IMR-90 (cell line): Measurements from ENCODE around the gene KCNJ1. TPM values are rescaled to one million over a fixed set of nuclear protein-coding genes. Genes with fewer than 3 reads are reported as not detected.

ENCODE experiments used
- ATAC-seq: fragments of 200-7000 bp; cut with Tn5 transposase; 2 replicates; pipeline ENCODE4 v1.9.1; 2020; ENCODE audit warnings: low read depth, mild to moderate bottlenecking, moderate library complexity
- BruUV-seq: library from RNA; stranded (reverse); fragments of 400-500 nt; replicated peaks from 2 replicates; lab custom pipeline; 2021; lab: Mats Ljungman, UMichigan
- CTCF ChIA-PET: fragments of 300-600 bp; formaldehyde crosslinking; extraction: SDS; loops from one replicate; lab custom pipeline; 2021; ENCODE audit warnings: antibody characterized with exemption; lab: Yijun Ruan, JAX
- POLR2A ChIA-PET: fragments of 300-600 bp; sonication (Branson Sonifier 250); formaldehyde crosslinking; loops from one replicate; lab custom pipeline; 2022; ENCODE audit warnings: antibody characterized with exemption; ENCODE audit not compliant: unreplicated experiment; lab: Charles Lee
- DNase-seq: peaks from one replicate; pipeline ENCODE4 v3.0.0; 2013
- H2AFZ ChIP-seq: replicated peaks from 2 replicates; pipeline ENCODE3; 2013; ENCODE audit warnings: low read length, mild to moderate bottlenecking; ENCODE audit not compliant: poor library complexity
- H2AK5ac ChIP-seq: 2 replicates; pipeline ENCODE4 v1.6.1; 2013; ENCODE audit warnings: low read depth, low read length, inconsistent platforms
- H2AK9ac ChIP-seq: replicated peaks from 2 replicates; pipeline ENCODE3; 2013; ENCODE audit warnings: mild to moderate bottlenecking, low read depth, low read length, moderate library complexity; ENCODE audit not compliant: poor library complexity
- H2BK120ac ChIP-seq: 2 replicates; pipeline ENCODE4 v1.6.1; 2013; ENCODE audit warnings: low read depth, low read length, inconsistent platforms
- H2BK15ac ChIP-seq: 3 replicates; pipeline ENCODE4 v1.6.1; 2013; ENCODE audit warnings: low read depth, low read length, inconsistent platforms
- H2BK20ac ChIP-seq: 2 replicates; pipeline ENCODE4 v1.6.1; 2013; ENCODE audit warnings: low read depth, mild to moderate bottlenecking, inconsistent platforms, low read length, moderate library complexity
- H2BK5ac ChIP-seq: 2 replicates; pipeline ENCODE4 v1.6.1; 2013; ENCODE audit warnings: mild to moderate bottlenecking, low read depth, low read length, inconsistent platforms; ENCODE audit not compliant: poor library complexity, severe bottlenecking
- H3K14ac ChIP-seq: replicated peaks from 2 replicates; pipeline ENCODE4 v1.6.1; 2013; ENCODE audit warnings: low read depth, low read length, inconsistent platforms
- H3K18ac ChIP-seq: 2 replicates; pipeline ENCODE4 v1.6.1; 2013; ENCODE audit warnings: low read depth, low read length, control low read depth
- H3K23ac ChIP-seq: 2 replicates; pipeline ENCODE4 v1.6.1; 2013; ENCODE audit warnings: low read depth, low read length, inconsistent platforms
- H3K27ac ChIP-seq: 2 replicates; pipeline ENCODE4 v1.5.1; 2013; ENCODE audit warnings: mild to moderate bottlenecking, control low read depth, low read length; ENCODE audit not compliant: insufficient read depth
- H3K27me3 ChIP-seq: 2 replicates; pipeline ENCODE4 v1.6.1; 2013; ENCODE audit warnings: low read length; ENCODE audit not compliant: control insufficient read depth, insufficient read depth
- H3K36me3 ChIP-seq: 2 replicates; pipeline ENCODE4 v1.6.1; 2013; ENCODE audit warnings: low read length, mixed read lengths; ENCODE audit not compliant: control insufficient read depth, insufficient read depth
- H3K4ac ChIP-seq: 2 replicates; pipeline ENCODE4 v1.6.1; 2013; ENCODE audit warnings: low read depth, low read length, inconsistent platforms
- H3K4me1 ChIP-seq: 2 replicates; pipeline ENCODE4 v1.6.1; 2013; ENCODE audit warnings: low read length, mixed read lengths; ENCODE audit not compliant: control insufficient read depth, insufficient read depth
- H3K4me2 ChIP-seq: 2 replicates; pipeline ENCODE4 v1.6.1; 2013; ENCODE audit warnings: low read depth, mild to moderate bottlenecking, control low read depth, low read length, moderate library complexity
- H3K4me3 ChIP-seq: 2 replicates; pipeline ENCODE4 v1.5.1; 2013; ENCODE audit warnings: low read depth, mild to moderate bottlenecking, control low read depth, low read length, moderate library complexity; ENCODE audit not compliant: insufficient read depth
- H3K56ac ChIP-seq: 2 replicates; pipeline ENCODE4 v1.6.1; 2013; ENCODE audit warnings: low read length, inconsistent platforms; ENCODE audit not compliant: insufficient read depth; ENCODE audit errors: extremely low read depth
- H3K79me1 ChIP-seq, 2 experiments: 2 replicates each; pipeline ENCODE4 v1.6.1; 2013; ENCODE audit warnings: low read length in 2 of 2, inconsistent platforms in 1 of 2, low read depth in 1 of 2
- H3K9ac ChIP-seq: 2 replicates; pipeline ENCODE4 v1.6.1; 2013; ENCODE audit warnings: low read depth, low read length, control low read depth
- H3K9me1 ChIP-seq: 2 replicates; pipeline ENCODE4 v1.6.1; 2013; ENCODE audit warnings: low read length, inconsistent platforms; ENCODE audit not compliant: insufficient read depth
- H3K9me3 ChIP-seq: 2 replicates; pipeline ENCODE4 v1.6.1; 2013; ENCODE audit warnings: low read length; ENCODE audit not compliant: control insufficient read depth, insufficient read depth
- H4K20me1 ChIP-seq: 2 replicates; pipeline ENCODE4 v1.6.1; 2013; ENCODE audit warnings: low read length, inconsistent platforms; ENCODE audit not compliant: insufficient read depth
- H4K5ac ChIP-seq: 2 replicates; pipeline ENCODE4 v1.6.1; 2013; ENCODE audit warnings: mild to moderate bottlenecking, low read depth, low read length, control low read depth
- H4K8ac ChIP-seq, 2 experiments: 2 replicates each; pipeline ENCODE4 v1.6.1; 2013; ENCODE audit warnings: low read depth in 2 of 2, low read length in 2 of 2, control low read depth in 1 of 2, inconsistent platforms in 1 of 2
- H4K91ac ChIP-seq: 2 replicates; pipeline ENCODE4 v1.6.1; 2013; ENCODE audit warnings: low read depth, low read length, inconsistent platforms; ENCODE audit not compliant: insufficient read depth
- BHLHE40 ChIP-seq: fragments of 150-350 bp; IDR thresholded peaks from 2 replicates; pipeline ENCODE4 v1.6.1; 2016; ENCODE audit warnings: mild to moderate bottlenecking, low read depth, low read length
- CEBPB ChIP-seq: IDR thresholded peaks from 2 replicates; pipeline ENCODE4 v1.6.1; 2012; ENCODE audit warnings: low read depth, low read length, improper control_type of control experiment
- CHD1 ChIP-seq: IDR thresholded peaks from 2 replicates; pipeline ENCODE4 v1.6.1; 2012; ENCODE audit warnings: low read depth, low read length, improper control_type of control experiment
- FOS ChIP-seq: fragments of 150-350 bp; IDR thresholded peaks from 2 replicates; pipeline ENCODE4 v1.6.1; 2016; ENCODE audit warnings: low read depth, low read length
- MAFK ChIP-seq: IDR thresholded peaks from 2 replicates; pipeline ENCODE4 v1.6.1; 2012; ENCODE audit warnings: low read depth, low read length, improper control_type of control experiment
- MAZ ChIP-seq: IDR thresholded peaks from 2 replicates; pipeline ENCODE4 v1.6.1; 2012; ENCODE audit warnings: low read depth, mild to moderate bottlenecking, low read length, improper control_type of control experiment, moderate library complexity, borderline replicate concordance
- MXI1 ChIP-seq: IDR thresholded peaks from 2 replicates; pipeline ENCODE4 v1.6.1; 2012; ENCODE audit warnings: low read depth, mild to moderate bottlenecking, low read length, moderate library complexity, borderline replicate concordance
- NFE2L2 ChIP-seq: fragments of 150-350 bp; IDR thresholded peaks from 2 replicates; pipeline ENCODE4 v1.6.1; 2016; ENCODE audit warnings: low read depth, mild to moderate bottlenecking, low read length
- POLR2A ChIP-seq: IDR thresholded peaks from 2 replicates; pipeline ENCODE4 v1.6.1; 2012; ENCODE audit warnings: mild to moderate bottlenecking, low read depth, low read length
- RAD21 ChIP-seq: IDR thresholded peaks from 2 replicates; pipeline ENCODE4 v1.6.1; 2012; ENCODE audit warnings: low read length, improper control_type of control experiment
- RCOR1 ChIP-seq: IDR thresholded peaks from 2 replicates; pipeline ENCODE4 v1.6.1; 2012; ENCODE audit warnings: mild to moderate bottlenecking, low read length, improper control_type of control experiment; ENCODE audit not compliant: insufficient replicate concordance
- RFX5 ChIP-seq: IDR thresholded peaks from 2 replicates; pipeline ENCODE4 v1.8.0; 2012; ENCODE audit warnings: low read depth, mild to moderate bottlenecking, low read length, moderate library complexity
- SMC3 ChIP-seq: fragments of 150-350 bp; IDR thresholded peaks from 2 replicates; pipeline ENCODE4 v1.6.1; 2016; ENCODE audit warnings: low read depth, mild to moderate bottlenecking, antibody characterized with exemption, low read length, moderate library complexity
- WGBS, 2 experiments: methylation state at CpG; one replicate each; pipeline versions ENCODE4 v1.1.5 to v1.1.7; 2013; ENCODE audit warnings: missing lambda C conversion rate in 2 of 2; ENCODE audit not compliant: insufficient read length in 1 of 2; ENCODE audit errors: extremely low coverage in 2 of 2; 5-methylcytosine and 5-hydroxymethylcytosine counted together
- dilution Hi-C: fragments of 300-500 bp; cut with HindIII; formaldehyde crosslinking; loops from one replicate; pipeline ENCODE4 v1.14.3; 2018; ENCODE audit warnings: low sequenced_read_pairs; ENCODE audit not compliant: unreplicated experiment
- in situ Hi-C: fragments of 300-500 bp; cut with MboI; formaldehyde crosslinking; loops from 3 replicates; pipeline ENCODE4 v1.14.3; 2019; ENCODE audit warnings: low sequenced_read_pairs, inconsistent platforms, mixed read lengths
- intact Hi-C: fragments of 100-400 bp; cut with micrococcal nuclease; formaldehyde crosslinking; loops from 2 replicates; pipeline ENCODE4 v1.10.0; 2022
- polyA plus RNA-seq, 3 experiments: library from polyadenylated mRNA; depleted of rRNA; stranded (reverse); fragments of >200 nt; gene quantifications; 2 replicates each; pipeline ENCODE4 v1.2.3, GENCODE V29; 2012; ENCODE audit warnings: low replicate concordance in 1 of 3
- total RNA-seq: library from RNA; depleted of rRNA; stranded (reverse); fragments of >200 nt; gene quantifications from 2 replicates; pipeline ENCODE4 v1.2.3, GENCODE V29; 2012
- TF ChIP-seq, protein P1 (sequence below): conservative IDR thresholded peaks from 2 replicates; pipeline ENCODE4 v1.5.1; 2012; ENCODE audit warnings: mild to moderate bottlenecking, low read depth, low read length, improper control_type of control experiment
- TF ChIP-seq, protein P2 (sequence below): fragments of 150-350 bp; IDR thresholded peaks from 2 replicates; pipeline ENCODE4 v1.6.1; 2016; ENCODE audit warnings: low read depth, mild to moderate bottlenecking, low read length, moderate library complexity, borderline replicate concordance
- TF ChIP-seq, protein P3 (sequence below): fragments of 150-350 bp; IDR thresholded peaks from 2 replicates; pipeline ENCODE4 v1.6.1; 2017; ENCODE audit warnings: mild to moderate bottlenecking, antibody characterized with exemption, low read length, low read depth

The KCNJ1 gene
- total and polyA plus RNA-seq, 2 of the 4 experiments (the other 2 are of a cell fraction), result not detected

DNA sequence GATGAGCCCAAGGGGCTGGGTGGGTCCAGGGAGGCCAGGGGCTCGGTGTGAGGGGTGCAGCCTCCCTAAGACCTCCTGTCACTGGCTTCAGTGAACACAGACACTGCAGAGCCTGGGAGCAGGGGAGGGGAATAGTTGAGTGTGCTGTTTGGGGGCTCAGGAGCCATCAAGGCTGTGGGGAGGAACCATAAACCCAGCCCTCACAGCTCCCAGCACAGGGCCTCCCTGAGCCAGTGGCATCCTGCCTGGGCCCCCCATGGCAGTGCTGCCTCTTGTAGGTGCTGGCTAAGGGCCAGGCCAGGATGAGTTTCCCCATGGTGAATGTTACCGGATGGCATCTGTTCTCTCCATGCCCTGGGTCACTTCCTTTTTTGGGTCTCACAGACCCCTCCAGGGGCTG, 49.6 kb upstream of the KCNJ1 start:
- ChIA-PET POLR2A (no interaction called here), CTCF (no interaction called here)
- Histone ChIP-seq H2AFZ (no peak overlapping the region), H3K9ac (no peak overlapping the region), H2AK9ac (peak overlapping the region; percentile 42), H3K4ac (no peak overlapping the region), H3K56ac (no peak overlapping the region), H3K27ac (no peak overlapping the region), H3K18ac (no peak overlapping the region), H2AK5ac (no peak overlapping the region), H2BK5ac (no peak overlapping the region), H4K5ac (no peak overlapping the region), H4K91ac (no peak overlapping the region), H4K20me1 (no peaks in the 10 kb centered on the region), H3K23ac (no peak overlapping the region), H3K27me3 (peaks cover 47% of the 10 kb centered on the region), H2BK20ac (no peak overlapping the region), H4K8ac (no peak overlapping the region), H3K79me1 (no peaks in the 10 kb centered on the region), H3K4me2 (no peak overlapping the region), H2BK120ac (no peak overlapping the region), H2BK15ac (no peak overlapping the region), H3K9me3 (peaks cover 3% of the 10 kb centered on the region; the same call in 1 of the 2 replicates), H3K4me3 (no peak overlapping the region), H3K14ac (no peak overlapping the region), H3K4me1 (no peaks in the 10 kb centered on the region), H3K9me1 (no peaks in the 10 kb centered on the region), H3K36me3 (no peaks in the 10 kb centered on the region)
- intact Hi-C loops (no loop called here), in situ Hi-C loops (no loop called here), dilution Hi-C loops (no loop called here)
- TF ChIP-seq POLR2A, result no peak
- no peak for TF ChIP-seq RAD21
- TF ChIP-seq, protein P1, sequence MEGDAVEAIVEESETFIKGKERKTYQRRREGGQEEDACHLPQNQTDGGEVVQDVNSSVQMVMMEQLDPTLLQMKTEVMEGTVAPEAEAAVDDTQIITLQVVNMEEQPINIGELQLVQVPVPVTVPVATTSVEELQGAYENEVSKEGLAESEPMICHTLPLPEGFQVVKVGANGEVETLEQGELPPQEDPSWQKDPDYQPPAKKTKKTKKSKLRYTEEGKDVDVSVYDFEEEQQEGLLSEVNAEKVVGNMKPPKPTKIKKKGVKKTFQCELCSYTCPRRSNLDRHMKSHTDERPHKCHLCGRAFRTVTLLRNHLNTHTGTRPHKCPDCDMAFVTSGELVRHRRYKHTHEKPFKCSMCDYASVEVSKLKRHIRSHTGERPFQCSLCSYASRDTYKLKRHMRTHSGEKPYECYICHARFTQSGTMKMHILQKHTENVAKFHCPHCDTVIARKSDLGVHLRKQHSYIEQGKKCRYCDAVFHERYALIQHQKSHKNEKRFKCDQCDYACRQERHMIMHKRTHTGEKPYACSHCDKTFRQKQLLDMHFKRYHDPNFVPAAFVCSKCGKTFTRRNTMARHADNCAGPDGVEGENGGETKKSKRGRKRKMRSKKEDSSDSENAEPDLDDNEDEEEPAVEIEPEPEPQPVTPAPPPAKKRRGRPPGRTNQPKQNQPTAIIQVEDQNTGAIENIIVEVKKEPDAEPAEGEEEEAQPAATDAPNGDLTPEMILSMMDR, result no peak
- TF ChIP-seq, protein P2, sequence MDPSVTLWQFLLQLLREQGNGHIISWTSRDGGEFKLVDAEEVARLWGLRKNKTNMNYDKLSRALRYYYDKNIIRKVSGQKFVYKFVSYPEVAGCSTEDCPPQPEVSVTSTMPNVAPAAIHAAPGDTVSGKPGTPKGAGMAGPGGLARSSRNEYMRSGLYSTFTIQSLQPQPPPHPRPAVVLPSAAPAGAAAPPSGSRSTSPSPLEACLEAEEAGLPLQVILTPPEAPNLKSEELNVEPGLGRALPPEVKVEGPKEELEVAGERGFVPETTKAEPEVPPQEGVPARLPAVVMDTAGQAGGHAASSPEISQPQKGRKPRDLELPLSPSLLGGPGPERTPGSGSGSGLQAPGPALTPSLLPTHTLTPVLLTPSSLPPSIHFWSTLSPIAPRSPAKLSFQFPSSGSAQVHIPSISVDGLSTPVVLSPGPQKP, result no peak
- no peak for TF ChIP-seq CEBPB
- TF ChIP-seq MXI1, result no peak
- TF ChIP-seq BHLHE40, result no peak
- TF ChIP-seq FOS, result no peak
- no peak for TF ChIP-seq MAFK
- TF ChIP-seq RCOR1, result no peak
- TF ChIP-seq CHD1, result no peak
- TF ChIP-seq NFE2L2, result no peak
- no peak for TF ChIP-seq RFX5
- TF ChIP-seq SMC3, result no peak
- no peak for TF ChIP-seq MAZ
- TF ChIP-seq, protein P3, sequence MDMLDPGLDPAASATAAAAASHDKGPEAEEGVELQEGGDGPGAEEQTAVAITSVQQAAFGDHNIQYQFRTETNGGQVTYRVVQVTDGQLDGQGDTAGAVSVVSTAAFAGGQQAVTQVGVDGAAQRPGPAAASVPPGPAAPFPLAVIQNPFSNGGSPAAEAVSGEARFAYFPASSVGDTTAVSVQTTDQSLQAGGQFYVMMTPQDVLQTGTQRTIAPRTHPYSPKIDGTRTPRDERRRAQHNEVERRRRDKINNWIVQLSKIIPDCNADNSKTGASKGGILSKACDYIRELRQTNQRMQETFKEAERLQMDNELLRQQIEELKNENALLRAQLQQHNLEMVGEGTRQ, result no peak
- ATAC-seq (no peak), DNase-seq (no peak)
- BruUV-seq, result no TSS peak
- WGBS, 2 experiments, result no CpG with 5 or more reads among the region's 2 CpGs
